ENCODE measurements around the gene CACNA1H.

- TF ChIP-seq POLR2A (IDR thresholded peaks at IDR 0.05) (no peak), CTCF (IDR thresholded peaks at IDR 0.05) (no peak)
Measured at GRCh38 chr16:1164382-1164781, 11.5 kb downstream of the CACNA1H start.

Measured in testis (tissue), 2 donors.